ENCODE data around the gene HPCA. TPM values are rescaled to one million over a fixed set of nuclear protein-coding genes. Genes with fewer than 3 reads are reported as not detected.

HPCA gene
- total and polyA plus RNA-seq, 2 of the 13 experiments (the other 11 are each of a cell fraction or from before 2014, with no cell fraction given), result not detected

DNA sequence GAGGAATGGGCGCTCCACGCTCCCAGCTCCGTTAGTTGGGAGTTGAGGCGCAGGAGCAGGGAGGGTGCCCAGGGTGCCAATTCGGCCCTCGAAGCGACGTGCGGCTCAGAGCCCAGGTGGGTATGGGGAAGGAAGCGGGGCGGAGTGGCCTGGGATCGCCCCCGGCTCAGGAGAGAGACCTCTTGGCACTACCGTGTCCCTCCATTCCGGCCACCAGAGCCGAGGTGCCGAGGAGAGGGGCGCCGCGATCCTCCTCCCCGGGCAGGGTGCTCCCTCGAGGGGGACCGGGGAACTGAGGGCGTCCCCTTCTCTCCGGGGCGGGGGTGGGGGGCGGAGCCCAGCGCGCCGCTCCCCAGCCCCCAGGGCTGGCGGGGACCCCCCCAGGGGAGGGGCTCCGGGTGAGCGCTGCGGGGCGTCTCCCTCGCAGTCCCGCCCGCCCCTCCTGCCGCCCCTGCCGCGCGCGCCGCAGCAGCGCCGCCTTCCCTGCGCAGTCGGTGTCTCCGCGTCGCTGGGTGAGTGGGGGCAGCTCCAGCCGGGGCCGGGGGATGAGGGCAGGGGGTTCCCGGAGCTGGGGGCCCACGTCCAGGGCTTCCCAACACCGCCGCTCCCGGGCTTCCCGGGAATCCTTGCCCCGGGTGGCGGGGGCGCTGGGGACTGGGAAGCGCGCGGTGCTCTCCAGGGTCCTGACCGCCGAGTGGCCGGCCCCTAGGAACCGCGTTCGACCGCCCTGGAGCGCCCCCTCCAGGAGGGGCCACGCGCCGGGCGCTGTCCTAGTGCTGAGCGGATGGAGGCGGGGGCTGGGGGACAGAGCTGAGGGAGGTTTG is at the start of gene HPCA (continued):
- TF ChIP-seq GABPB1 (CRISPR knock-in tag; IDR thresholded peaks at IDR 0.05), result peak; percentile 76
- no peak for TF ChIP-seq HDAC6 (IDR thresholded peaks at IDR 0.05; ENCODE audit: low read depth, low read length)
- TF ChIP-seq, protein P1, sequence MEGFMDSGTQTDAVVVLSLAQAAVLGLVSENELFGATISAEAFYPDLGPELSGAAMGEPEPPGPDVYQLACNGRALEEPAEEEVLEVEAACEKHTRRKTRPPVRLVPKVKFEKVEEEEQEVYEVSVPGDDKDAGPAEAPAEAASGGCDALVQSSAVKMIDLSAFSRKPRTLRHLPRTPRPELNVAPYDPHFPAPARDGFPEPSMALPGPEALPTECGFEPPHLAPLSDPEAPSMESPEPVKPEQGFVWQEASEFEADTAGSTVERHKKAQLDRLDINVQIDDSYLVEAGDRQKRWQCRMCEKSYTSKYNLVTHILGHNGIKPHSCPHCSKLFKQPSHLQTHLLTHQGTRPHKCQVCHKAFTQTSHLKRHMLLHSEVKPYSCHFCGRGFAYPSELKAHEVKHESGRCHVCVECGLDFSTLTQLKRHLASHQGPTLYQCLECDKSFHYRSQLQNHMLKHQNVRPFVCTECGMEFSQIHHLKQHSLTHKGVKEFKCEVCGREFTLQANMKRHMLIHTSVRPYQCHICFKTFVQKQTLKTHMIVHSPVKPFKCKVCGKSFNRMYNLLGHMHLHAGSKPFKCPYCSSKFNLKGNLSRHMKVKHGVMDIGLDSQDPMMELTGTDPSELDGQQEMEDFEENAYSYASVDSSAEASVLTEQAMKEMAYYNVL (CRISPR knock-in tag; IDR thresholded peaks at IDR 0.05; ENCODE audit: borderline replicate concordance), result peak; percentile 92; the same call in 1 of the 2 replicates
- peak; percentile 81 for TF ChIP-seq ZBTB21 (CRISPR knock-in tag; IDR thresholded peaks at IDR 0.05)
- TF ChIP-seq ZNF629 (CRISPR knock-in tag; conservative IDR thresholded peaks at IDR 0.05), result peak; percentile 58; the same call in 1 of the 2 replicates
- peak; percentile 70; the same call in 1 of the 2 replicates for TF ChIP-seq ESRRA (CRISPR knock-in tag; IDR thresholded peaks at IDR 0.05; ENCODE audit: low read depth)
- TF ChIP-seq, protein P2, sequence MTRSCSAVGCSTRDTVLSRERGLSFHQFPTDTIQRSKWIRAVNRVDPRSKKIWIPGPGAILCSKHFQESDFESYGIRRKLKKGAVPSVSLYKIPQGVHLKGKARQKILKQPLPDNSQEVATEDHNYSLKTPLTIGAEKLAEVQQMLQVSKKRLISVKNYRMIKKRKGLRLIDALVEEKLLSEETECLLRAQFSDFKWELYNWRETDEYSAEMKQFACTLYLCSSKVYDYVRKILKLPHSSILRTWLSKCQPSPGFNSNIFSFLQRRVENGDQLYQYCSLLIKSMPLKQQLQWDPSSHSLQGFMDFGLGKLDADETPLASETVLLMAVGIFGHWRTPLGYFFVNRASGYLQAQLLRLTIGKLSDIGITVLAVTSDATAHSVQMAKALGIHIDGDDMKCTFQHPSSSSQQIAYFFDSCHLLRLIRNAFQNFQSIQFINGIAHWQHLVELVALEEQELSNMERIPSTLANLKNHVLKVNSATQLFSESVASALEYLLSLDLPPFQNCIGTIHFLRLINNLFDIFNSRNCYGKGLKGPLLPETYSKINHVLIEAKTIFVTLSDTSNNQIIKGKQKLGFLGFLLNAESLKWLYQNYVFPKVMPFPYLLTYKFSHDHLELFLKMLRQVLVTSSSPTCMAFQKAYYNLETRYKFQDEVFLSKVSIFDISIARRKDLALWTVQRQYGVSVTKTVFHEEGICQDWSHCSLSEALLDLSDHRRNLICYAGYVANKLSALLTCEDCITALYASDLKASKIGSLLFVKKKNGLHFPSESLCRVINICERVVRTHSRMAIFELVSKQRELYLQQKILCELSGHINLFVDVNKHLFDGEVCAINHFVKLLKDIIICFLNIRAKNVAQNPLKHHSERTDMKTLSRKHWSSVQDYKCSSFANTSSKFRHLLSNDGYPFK (CRISPR knock-in tag; IDR thresholded peaks at IDR 0.05; ENCODE audit: borderline replicate concordance), result peak; percentile 83; the same call in 1 of the 2 replicates
- TF ChIP-seq, protein P3, sequence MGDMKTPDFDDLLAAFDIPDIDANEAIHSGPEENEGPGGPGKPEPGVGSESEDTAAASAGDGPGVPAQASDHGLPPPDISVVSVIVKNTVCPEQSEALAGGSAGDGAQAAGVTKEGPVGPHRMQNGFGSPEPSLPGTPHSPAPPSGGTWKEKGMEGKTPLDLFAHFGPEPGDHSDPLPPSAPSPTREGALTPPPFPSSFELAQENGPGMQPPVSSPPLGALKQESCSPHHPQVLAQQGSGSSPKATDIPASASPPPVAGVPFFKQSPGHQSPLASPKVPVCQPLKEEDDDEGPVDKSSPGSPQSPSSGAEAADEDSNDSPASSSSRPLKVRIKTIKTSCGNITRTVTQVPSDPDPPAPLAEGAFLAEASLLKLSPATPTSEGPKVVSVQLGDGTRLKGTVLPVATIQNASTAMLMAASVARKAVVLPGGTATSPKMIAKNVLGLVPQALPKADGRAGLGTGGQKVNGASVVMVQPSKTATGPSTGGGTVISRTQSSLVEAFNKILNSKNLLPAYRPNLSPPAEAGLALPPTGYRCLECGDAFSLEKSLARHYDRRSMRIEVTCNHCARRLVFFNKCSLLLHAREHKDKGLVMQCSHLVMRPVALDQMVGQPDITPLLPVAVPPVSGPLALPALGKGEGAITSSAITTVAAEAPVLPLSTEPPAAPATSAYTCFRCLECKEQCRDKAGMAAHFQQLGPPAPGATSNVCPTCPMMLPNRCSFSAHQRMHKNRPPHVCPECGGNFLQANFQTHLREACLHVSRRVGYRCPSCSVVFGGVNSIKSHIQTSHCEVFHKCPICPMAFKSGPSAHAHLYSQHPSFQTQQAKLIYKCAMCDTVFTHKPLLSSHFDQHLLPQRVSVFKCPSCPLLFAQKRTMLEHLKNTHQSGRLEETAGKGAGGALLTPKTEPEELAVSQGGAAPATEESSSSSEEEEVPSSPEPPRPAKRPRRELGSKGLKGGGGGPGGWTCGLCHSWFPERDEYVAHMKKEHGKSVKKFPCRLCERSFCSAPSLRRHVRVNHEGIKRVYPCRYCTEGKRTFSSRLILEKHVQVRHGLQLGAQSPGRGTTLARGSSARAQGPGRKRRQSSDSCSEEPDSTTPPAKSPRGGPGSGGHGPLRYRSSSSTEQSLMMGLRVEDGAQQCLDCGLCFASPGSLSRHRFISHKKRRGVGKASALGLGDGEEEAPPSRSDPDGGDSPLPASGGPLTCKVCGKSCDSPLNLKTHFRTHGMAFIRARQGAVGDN (CRISPR knock-in tag; IDR thresholded peaks at IDR 0.05), result peak; percentile 81
- TF ChIP-seq, protein P4, sequence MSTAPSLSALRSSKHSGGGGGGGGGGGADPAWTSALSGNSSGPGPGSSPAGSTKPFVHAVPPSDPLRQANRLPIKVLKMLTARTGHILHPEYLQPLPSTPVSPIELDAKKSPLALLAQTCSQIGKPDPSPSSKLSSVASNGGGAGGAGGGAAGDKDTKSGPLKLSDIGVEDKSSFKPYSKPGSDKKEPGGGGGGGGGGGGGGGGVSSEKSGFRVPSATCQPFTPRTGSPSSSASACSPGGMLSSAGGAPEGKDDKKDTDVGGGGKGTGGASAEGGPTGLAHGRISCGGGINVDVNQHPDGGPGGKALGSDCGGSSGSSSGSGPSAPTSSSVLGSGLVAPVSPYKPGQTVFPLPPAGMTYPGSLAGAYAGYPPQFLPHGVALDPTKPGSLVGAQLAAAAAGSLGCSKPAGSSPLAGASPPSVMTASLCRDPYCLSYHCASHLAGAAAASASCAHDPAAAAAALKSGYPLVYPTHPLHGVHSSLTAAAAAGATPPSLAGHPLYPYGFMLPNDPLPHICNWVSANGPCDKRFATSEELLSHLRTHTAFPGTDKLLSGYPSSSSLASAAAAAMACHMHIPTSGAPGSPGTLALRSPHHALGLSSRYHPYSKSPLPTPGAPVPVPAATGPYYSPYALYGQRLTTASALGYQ (CRISPR knock-in tag; IDR thresholded peaks at IDR 0.05), result peak; percentile 90
- TF ChIP-seq, protein P5, sequence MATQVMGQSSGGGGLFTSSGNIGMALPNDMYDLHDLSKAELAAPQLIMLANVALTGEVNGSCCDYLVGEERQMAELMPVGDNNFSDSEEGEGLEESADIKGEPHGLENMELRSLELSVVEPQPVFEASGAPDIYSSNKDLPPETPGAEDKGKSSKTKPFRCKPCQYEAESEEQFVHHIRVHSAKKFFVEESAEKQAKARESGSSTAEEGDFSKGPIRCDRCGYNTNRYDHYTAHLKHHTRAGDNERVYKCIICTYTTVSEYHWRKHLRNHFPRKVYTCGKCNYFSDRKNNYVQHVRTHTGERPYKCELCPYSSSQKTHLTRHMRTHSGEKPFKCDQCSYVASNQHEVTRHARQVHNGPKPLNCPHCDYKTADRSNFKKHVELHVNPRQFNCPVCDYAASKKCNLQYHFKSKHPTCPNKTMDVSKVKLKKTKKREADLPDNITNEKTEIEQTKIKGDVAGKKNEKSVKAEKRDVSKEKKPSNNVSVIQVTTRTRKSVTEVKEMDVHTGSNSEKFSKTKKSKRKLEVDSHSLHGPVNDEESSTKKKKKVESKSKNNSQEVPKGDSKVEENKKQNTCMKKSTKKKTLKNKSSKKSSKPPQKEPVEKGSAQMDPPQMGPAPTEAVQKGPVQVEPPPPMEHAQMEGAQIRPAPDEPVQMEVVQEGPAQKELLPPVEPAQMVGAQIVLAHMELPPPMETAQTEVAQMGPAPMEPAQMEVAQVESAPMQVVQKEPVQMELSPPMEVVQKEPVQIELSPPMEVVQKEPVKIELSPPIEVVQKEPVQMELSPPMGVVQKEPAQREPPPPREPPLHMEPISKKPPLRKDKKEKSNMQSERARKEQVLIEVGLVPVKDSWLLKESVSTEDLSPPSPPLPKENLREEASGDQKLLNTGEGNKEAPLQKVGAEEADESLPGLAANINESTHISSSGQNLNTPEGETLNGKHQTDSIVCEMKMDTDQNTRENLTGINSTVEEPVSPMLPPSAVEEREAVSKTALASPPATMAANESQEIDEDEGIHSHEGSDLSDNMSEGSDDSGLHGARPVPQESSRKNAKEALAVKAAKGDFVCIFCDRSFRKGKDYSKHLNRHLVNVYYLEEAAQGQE (IDR thresholded peaks at IDR 0.05; ENCODE audit: borderline replicate concordance in 1 of 2, low read depth in 1 of 2, low read length in 2 of 2), result peak; percentile 91 to 100
